Ovary (tissue), 3 donors: ENCODE data around the gene MLN.

Source experiments
- CTCF ChIP-seq, 3 donors: fragments of 450-650 bp in 2 of 3; fragments of 200-600 bp in 1 of 3; IDR thresholded peaks; one replicate each; pipeline versions ENCODE4 v1.5.1 to v1.8.0; 2016 to 2022; ENCODE audit warnings: antibody characterized with exemption in 3 of 3, mild to moderate bottlenecking in 1 of 3
- POLR2A ChIP-seq: fragments of 450-650 bp; IDR thresholded peaks from one replicate; pipeline ENCODE4 v1.6.1; 2017; ENCODE audit warnings: antibody characterized with exemption, mild to moderate bottlenecking, moderate library complexity
- donor health status: DM: no; HTN: no; CAD: no.

- TF ChIP-seq CTCF (IDR thresholded peaks at IDR 0.05) (no peak), POLR2A (no peak)
Observed at GRCh38 chr6:33758815-33759216, 45.0 kb downstream of the MLN start.
